ENCODE data around the gene PGAM2. TPM values are rescaled to one million over a fixed set of nuclear protein-coding genes. Genes with fewer than 3 reads are reported as not detected.

Gene PGAM2
- polyA plus RNA-seq, 2 of the 4 experiments (the other 2 are of a cell fraction), result not detected

GRCh38 chr7:44093102-44093641 lies 27.8 kb upstream of the PGAM2 start:
- no peak for FAIRE-seq
- TF ChIP-seq MAFK (IDR thresholded peaks at IDR 0.05; ENCODE audit: partially characterized antibody) (no peak), HOXA7 (CRISPR knock-in tag; IDR thresholded peaks at IDR 0.05) (no peak), MYC (IDR thresholded peaks at IDR 0.05; ENCODE audit: borderline replicate concordance, low read length) (no peak), RNF2 (IDR thresholded peaks at IDR 0.05; ENCODE audit: borderline replicate concordance, low read depth) (no peak), CHD4 (IDR thresholded peaks at IDR 0.05; ENCODE audit: borderline replicate concordance) (no peak), HES2 (IDR thresholded peaks at IDR 0.05) (no peak), BHLHE40 (IDR thresholded peaks at IDR 0.05; ENCODE audit: low read depth, low read length) (no peak)
- no peak for ATAC-seq
- POLR2A ChIA-PET, result interaction anchor here (0.5 kb wide), 1 partner anchor 940 kb away, joined by 3 read pairs; no protein-coding TSS in a partner anchor
- Histone ChIP-seq H3K4me1 (peaks cover under 1% of the 10 kb centered on the region; the same call in 2 of the 3 replicates), H3K9me3 (no peaks in the 10 kb centered on the region), H3K4me3 (no peak overlapping the region), H3K4me2 (no peak overlapping the region), H3K27ac (no peak overlapping the region)
- 67% methylated on average over 6 of the region's 6 CpGs for WGBS (ENCODE audit: missing lambda C conversion rate)
- DNase-seq (ENCODE audit: low read depth in 1 of 2, low spot score in 1 of 2), result no peak
- CTCF ChIA-PET, result interaction anchor here (0.8 to 1.7 kb wide), 4 partner anchors 21 to 37 kb away, joined by 3 to 4 read pairs (median 3); no protein-coding TSS in a partner anchor

GRCh38 chr7:44087911-44088838 lies 22.8 kb upstream of the PGAM2 start:
- no peak overlapping the region for H3K4me2 ChIP-seq
- 67% methylated on average over 20 of the region's 20 CpGs for WGBS (ENCODE audit: missing lambda C conversion rate)
- ChIA-PET POLR2A (no interaction called here), CTCF (interaction anchor here (0.6 to 3.2 kb wide), 5 partner anchors 10 to 1981 kb away, joined by 3 to 11 read pairs (median 3); no protein-coding TSS in a partner anchor)
- H3K4me1 ChIP-seq, result peaks cover 3% of the 10 kb centered on the region; the same call in 2 of the 3 replicates
- peak in 1 of 2 experiments; percentile 61; a peak in 3 of 6 replicates for ATAC-seq
- no peak overlapping the region for H3K4me3 ChIP-seq
- H3K27ac ChIP-seq, result peak overlapping the region in 1 of 2 experiments; percentile 44; a peak in 2 of 6 replicates
- TF ChIP-seq ELK1 (IDR thresholded peaks at IDR 0.05; ENCODE audit: low read depth, low read length), result no peak
- TF ChIP-seq EP300 (IDR thresholded peaks at IDR 0.05), result no peak
- H3K9me3 ChIP-seq, result no peaks in the 10 kb centered on the region
- FAIRE-seq, result no peak
- DNase-seq (ENCODE audit: low read depth in 1 of 2, low spot score in 1 of 2), result no peak

- DNase-seq (ENCODE audit: low read depth in 1 of 2, low spot score in 1 of 2), result no peak
- CTCF ChIA-PET, result interaction anchor here (0.7 to 3.2 kb wide), 4 partner anchors 10 to 154 kb away, joined by 3 to 11 read pairs (median 4); no protein-coding TSS in a partner anchor
These were observed 21.3 kb upstream of the PGAM2 start for GRCh38 chr7:44086627-44087026.

More at GRCh38 chr7:44086627-44087026, 21.3 kb upstream of the PGAM2 start:
- POLR2A ChIA-PET, result no interaction called here
- Histone ChIP-seq H3K4me1 (peaks cover 3% of the 10 kb centered on the region; the same call in 2 of the 3 replicates), H3K9me3 (no peaks in the 10 kb centered on the region), H3K27ac (no peak overlapping the region), H3K4me3 (no peak overlapping the region), H3K4me2 (no peak overlapping the region)
- no peak for FAIRE-seq
- WGBS (ENCODE audit: missing lambda C conversion rate), result 87% methylated on average over 3 of the region's 3 CpGs
- TF ChIP-seq KDM5A (IDR thresholded peaks at IDR 0.05) (no peak), JUN (IDR thresholded peaks at IDR 0.05) (no peak), POLR2A (IDR thresholded peaks at IDR 0.05; ENCODE audit: low read length) (no peak), CTCF (IDR thresholded peaks at IDR 0.05) (no peak), SREBF2 (IDR thresholded peaks at IDR 0.05) (no peak), E2F6 (IDR thresholded peaks at IDR 0.05; ENCODE audit: borderline replicate concordance, low read depth) (no peak), HDAC2 (IDR thresholded peaks at IDR 0.05) (no peak), FOSL2 (IDR thresholded peaks at IDR 0.05) (no peak), FOSL2 (CRISPR knock-in tag; IDR thresholded peaks at IDR 0.05) (no peak), CHD4 (IDR thresholded peaks at IDR 0.05; ENCODE audit: borderline replicate concordance) (no peak), CBX2 (IDR thresholded peaks at IDR 0.05; ENCODE audit: borderline replicate concordance, low read depth) (no peak), EHMT2 (IDR thresholded peaks at IDR 0.05; ENCODE audit: low read depth) (no peak), SMC3 (IDR thresholded peaks at IDR 0.05) (no peak), RCOR1 (IDR thresholded peaks at IDR 0.05; ENCODE audit: low read depth, low read length) (no peak), RFX5 (IDR thresholded peaks at IDR 0.05) (no peak), BCL3 (IDR thresholded peaks at IDR 0.05) (no peak), MAZ (IDR thresholded peaks at IDR 0.05; ENCODE audit: borderline replicate concordance, low read depth, low read length) (no peak), ATOH8 (CRISPR knock-in tag; IDR thresholded peaks at IDR 0.05; ENCODE audit: low read depth) (no peak), BHLHE40 (IDR thresholded peaks at IDR 0.05; ENCODE audit: low read depth, low read length) (no peak), RNF2 (IDR thresholded peaks at IDR 0.05; ENCODE audit: borderline replicate concordance, low read depth) (no peak)
- no peak for ATAC-seq
